SK-N-SH (cell line): Measurements from ENCODE around the gene ZNF514.

Experiments
- FOXJ3 ChIP-seq: sonication (generic); formaldehyde crosslinking; IDR thresholded peaks from 2 replicates; pipeline ENCODE4 v1.5.1; 2020; ENCODE audit warnings: mild to moderate bottlenecking, missing genetic modification reagents
- FOXM1 ChIP-seq: IDR thresholded peaks from 2 replicates; pipeline ENCODE4 v1.4.0; 2012; ENCODE audit warnings: low read depth, mild to moderate bottlenecking
- NRF1 ChIP-seq: IDR thresholded peaks from 2 replicates; pipeline ENCODE4 v1.6.1; 2012; ENCODE audit warnings: low read depth, mild to moderate bottlenecking, low read length
- RAD21 ChIP-seq: IDR thresholded peaks from 2 replicates; pipeline ENCODE4 v1.6.1; 2012; ENCODE audit warnings: mild to moderate bottlenecking, low read length
- RFX5 ChIP-seq: IDR thresholded peaks from 2 replicates; pipeline ENCODE4 v1.6.1; 2012; ENCODE audit warnings: mild to moderate bottlenecking, improper control_type of control experiment, low read length
- TCF12 ChIP-seq: IDR thresholded peaks from 2 replicates; pipeline ENCODE4 v1.4.0; 2012
- TEAD4 ChIP-seq: IDR thresholded peaks from 2 replicates; pipeline ENCODE4 v1.4.0; 2012; ENCODE audit warnings: mild to moderate bottlenecking, borderline replicate concordance; ENCODE audit not compliant: insufficient read depth
- YY1 ChIP-seq: IDR thresholded peaks from 2 replicates; pipeline ENCODE4 v1.4.0; 2012; ENCODE audit warnings: low read depth, mild to moderate bottlenecking
- ZBTB33 ChIP-seq: IDR thresholded peaks from 2 replicates; pipeline ENCODE4 v1.4.0; 2012; ENCODE audit warnings: low read depth, borderline replicate concordance
- TF ChIP-seq, protein P1 (sequence below): fragments of 200-600 bp; sonication (generic); IDR thresholded peaks from 2 replicates; pipeline ENCODE4 v1.6.1; 2017; ENCODE audit warnings: antibody characterized with exemption, mild to moderate bottlenecking, moderate library complexity
- TF ChIP-seq, protein P2 (sequence below): fragments of 150-350 bp; IDR thresholded peaks from 2 replicates; pipeline ENCODE4 v1.6.1; 2016; ENCODE audit warnings: mild to moderate bottlenecking, low read depth, low read length

GRCh38 chr2:95104606-95105005 lies 55.0 kb downstream of the ZNF514 start:
- TF ChIP-seq, protein P1, sequence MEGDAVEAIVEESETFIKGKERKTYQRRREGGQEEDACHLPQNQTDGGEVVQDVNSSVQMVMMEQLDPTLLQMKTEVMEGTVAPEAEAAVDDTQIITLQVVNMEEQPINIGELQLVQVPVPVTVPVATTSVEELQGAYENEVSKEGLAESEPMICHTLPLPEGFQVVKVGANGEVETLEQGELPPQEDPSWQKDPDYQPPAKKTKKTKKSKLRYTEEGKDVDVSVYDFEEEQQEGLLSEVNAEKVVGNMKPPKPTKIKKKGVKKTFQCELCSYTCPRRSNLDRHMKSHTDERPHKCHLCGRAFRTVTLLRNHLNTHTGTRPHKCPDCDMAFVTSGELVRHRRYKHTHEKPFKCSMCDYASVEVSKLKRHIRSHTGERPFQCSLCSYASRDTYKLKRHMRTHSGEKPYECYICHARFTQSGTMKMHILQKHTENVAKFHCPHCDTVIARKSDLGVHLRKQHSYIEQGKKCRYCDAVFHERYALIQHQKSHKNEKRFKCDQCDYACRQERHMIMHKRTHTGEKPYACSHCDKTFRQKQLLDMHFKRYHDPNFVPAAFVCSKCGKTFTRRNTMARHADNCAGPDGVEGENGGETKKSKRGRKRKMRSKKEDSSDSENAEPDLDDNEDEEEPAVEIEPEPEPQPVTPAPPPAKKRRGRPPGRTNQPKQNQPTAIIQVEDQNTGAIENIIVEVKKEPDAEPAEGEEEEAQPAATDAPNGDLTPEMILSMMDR = no peak
- no peak for TF ChIP-seq TEAD4
- TF ChIP-seq YY1 = no peak
- no peak for TF ChIP-seq RFX5
- no peak for TF ChIP-seq ZBTB33
- TF ChIP-seq RAD21 = no peak
- no peak for TF ChIP-seq TCF12
- TF ChIP-seq FOXM1 = no peak
- TF ChIP-seq, protein P2, sequence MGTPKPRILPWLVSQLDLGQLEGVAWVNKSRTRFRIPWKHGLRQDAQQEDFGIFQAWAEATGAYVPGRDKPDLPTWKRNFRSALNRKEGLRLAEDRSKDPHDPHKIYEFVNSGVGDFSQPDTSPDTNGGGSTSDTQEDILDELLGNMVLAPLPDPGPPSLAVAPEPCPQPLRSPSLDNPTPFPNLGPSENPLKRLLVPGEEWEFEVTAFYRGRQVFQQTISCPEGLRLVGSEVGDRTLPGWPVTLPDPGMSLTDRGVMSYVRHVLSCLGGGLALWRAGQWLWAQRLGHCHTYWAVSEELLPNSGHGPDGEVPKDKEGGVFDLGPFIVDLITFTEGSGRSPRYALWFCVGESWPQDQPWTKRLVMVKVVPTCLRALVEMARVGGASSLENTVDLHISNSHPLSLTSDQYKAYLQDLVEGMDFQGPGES = no peak
- TF ChIP-seq NRF1 = no peak
- TF ChIP-seq FOXJ3 = no peak
